Vagina (tissue), 2 donors: ENCODE results near the gene GPR158. TPM values are rescaled to one million over a fixed set of nuclear protein-coding genes. Genes with fewer than 3 reads are reported as not detected.

Source experiments
- DNase-seq, 2 donors: peaks; one replicate each; pipeline ENCODE4 v3.0.0-alpha.2; 2017; ENCODE audit errors: extremely low spot score in 2 of 2
- H3K27ac ChIP-seq: fragments of 200-600 bp; sonication (generic); one replicate; pipeline ENCODE4 v1.5.1; 2019
- H3K27me3 ChIP-seq: fragments of 200-600 bp; sonication (generic); one replicate; pipeline ENCODE4 v1.5.1; 2019
- H3K36me3 ChIP-seq, 2 donors: fragments of 200-600 bp; sonication (generic); one replicate each; pipeline ENCODE4 v1.5.1; 2017 to 2019
- H3K4me1 ChIP-seq: fragments of 200-600 bp; sonication (generic); one replicate; pipeline ENCODE4 v1.5.1; 2019
- H3K4me3 ChIP-seq, 2 donors: fragments of 200-600 bp; sonication (generic); 1 replicate in 1 of 2; 2 replicates in 1 of 2; pipeline ENCODE4 v1.5.1; 2016 to 2019
- H3K9me3 ChIP-seq: fragments of 200-600 bp; sonication (generic); one replicate; pipeline ENCODE4 v1.5.1; 2019
- POLR2A ChIP-seq, 2 donors: fragments of 450-650 bp; IDR thresholded peaks; one replicate each; pipeline ENCODE4 v1.6.1; 2017; ENCODE audit warnings: antibody characterized with exemption in 2 of 2, mild to moderate bottlenecking in 2 of 2, moderate library complexity in 2 of 2
- POLR2AphosphoS5 ChIP-seq, 2 donors: sonication (generic); formaldehyde crosslinking; IDR thresholded peaks; one replicate each; pipeline ENCODE4 v1.9.0; 2017; ENCODE audit warnings: antibody characterized with exemption in 2 of 2, mild to moderate bottlenecking in 2 of 2, low read depth in 1 of 2; ENCODE audit not compliant: insufficient read depth in 1 of 2
- intact Hi-C: fragments of 100-400 bp; cut with DNase I; formaldehyde crosslinking; loops from one replicate; pipeline ENCODE4 v1.15.1; 2023
- total RNA-seq: library from RNA; depleted of rRNA; stranded (reverse); fragments of >200 nt; gene quantifications from one replicate; pipeline ENCODE4 v1.2.3, GENCODE V29; 2016
- TF ChIP-seq, protein P1 (sequence below), 3 experiments: fragments of 450-650 bp in 2 of 3; fragments of 200-600 bp in 1 of 3; sonication (generic) in 1 of 3; IDR thresholded peaks; one replicate each; pipeline ENCODE4 v1.5.1; 2017 to 2019; ENCODE audit warnings: antibody characterized with exemption in 3 of 3, mild to moderate bottlenecking in 2 of 3, moderate library complexity in 2 of 3

GPR158 gene
- total RNA-seq, 1 donor from 2014 or later: 0.49 TPM

DNA sequence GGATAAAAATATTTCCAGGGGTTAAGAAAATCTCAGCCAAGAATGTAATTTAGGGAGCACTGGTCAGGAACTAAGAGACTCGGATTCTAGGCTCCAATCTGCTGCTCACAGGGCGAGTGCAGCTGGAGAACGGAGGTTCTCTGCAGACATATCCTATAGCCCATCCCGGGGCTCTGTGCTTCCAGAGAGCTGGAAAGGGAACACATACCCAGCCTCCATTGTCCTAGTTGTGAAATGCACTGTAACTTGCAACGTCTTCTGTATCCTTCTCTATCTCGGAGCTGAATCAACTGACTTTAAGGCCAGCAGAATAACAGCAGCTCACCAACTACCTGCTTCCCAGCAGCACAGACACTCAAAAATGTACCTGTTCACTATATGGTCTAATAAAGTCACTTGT lies 408.2 kb downstream of the GPR158 start:
- no peaks in the 10 kb centered on the region for H3K27me3 ChIP-seq
- TF ChIP-seq POLR2A (IDR thresholded peaks at IDR 0.05) (no peak), POLR2AphosphoS5 (IDR thresholded peaks at IDR 0.05; ENCODE audit: insufficient read depth in 1 of 2, low read depth in 1 of 2) (no peak)
- TF ChIP-seq, protein P1, sequence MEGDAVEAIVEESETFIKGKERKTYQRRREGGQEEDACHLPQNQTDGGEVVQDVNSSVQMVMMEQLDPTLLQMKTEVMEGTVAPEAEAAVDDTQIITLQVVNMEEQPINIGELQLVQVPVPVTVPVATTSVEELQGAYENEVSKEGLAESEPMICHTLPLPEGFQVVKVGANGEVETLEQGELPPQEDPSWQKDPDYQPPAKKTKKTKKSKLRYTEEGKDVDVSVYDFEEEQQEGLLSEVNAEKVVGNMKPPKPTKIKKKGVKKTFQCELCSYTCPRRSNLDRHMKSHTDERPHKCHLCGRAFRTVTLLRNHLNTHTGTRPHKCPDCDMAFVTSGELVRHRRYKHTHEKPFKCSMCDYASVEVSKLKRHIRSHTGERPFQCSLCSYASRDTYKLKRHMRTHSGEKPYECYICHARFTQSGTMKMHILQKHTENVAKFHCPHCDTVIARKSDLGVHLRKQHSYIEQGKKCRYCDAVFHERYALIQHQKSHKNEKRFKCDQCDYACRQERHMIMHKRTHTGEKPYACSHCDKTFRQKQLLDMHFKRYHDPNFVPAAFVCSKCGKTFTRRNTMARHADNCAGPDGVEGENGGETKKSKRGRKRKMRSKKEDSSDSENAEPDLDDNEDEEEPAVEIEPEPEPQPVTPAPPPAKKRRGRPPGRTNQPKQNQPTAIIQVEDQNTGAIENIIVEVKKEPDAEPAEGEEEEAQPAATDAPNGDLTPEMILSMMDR (IDR thresholded peaks at IDR 0.05): no peak
- no peaks in the 10 kb centered on the region for H3K4me1 ChIP-seq
- no peak overlapping the region for H3K4me3 ChIP-seq
- no peak for DNase-seq
- no peaks in the 10 kb centered on the region for H3K36me3 ChIP-seq
- H3K27ac ChIP-seq: no peak overlapping the region
- H3K9me3 ChIP-seq: no peaks in the 10 kb centered on the region
- intact Hi-C loops: no loop called here

DNA sequence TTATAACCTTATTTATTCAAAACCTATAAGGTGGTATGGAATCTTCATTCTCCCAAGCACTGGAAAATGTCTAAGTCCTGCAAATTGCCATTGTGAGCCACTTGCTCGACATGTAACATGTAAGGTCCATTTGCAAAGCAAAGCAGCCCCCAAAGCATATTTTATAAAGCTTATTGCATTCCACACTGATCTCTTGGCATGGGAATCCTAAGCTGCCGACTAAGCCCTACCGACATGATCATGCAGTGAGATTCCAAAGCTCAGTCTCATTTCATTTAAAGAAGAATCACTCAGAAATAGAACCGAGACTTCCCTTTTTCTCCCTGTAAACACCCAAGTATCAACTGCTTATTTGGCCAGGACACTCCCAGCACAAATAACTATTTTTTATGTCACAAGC lies 425.9 kb downstream of the GPR158 start:
- Histone ChIP-seq H3K9me3 (no peaks in the 10 kb centered on the region), H3K27me3 (no peaks in the 10 kb centered on the region), H3K4me1 (no peaks in the 10 kb centered on the region), H3K36me3 (no peaks in the 10 kb centered on the region), H3K4me3 (no peak overlapping the region), H3K27ac (no peak overlapping the region)
- TF ChIP-seq, protein P1 (IDR thresholded peaks at IDR 0.05): no peak
- TF ChIP-seq POLR2A (IDR thresholded peaks at IDR 0.05) (no peak), POLR2AphosphoS5 (IDR thresholded peaks at IDR 0.05; ENCODE audit: insufficient read depth in 1 of 2, low read depth in 1 of 2) (no peak)
- intact Hi-C loops: no loop called here
- DNase-seq: no peak

DNA sequence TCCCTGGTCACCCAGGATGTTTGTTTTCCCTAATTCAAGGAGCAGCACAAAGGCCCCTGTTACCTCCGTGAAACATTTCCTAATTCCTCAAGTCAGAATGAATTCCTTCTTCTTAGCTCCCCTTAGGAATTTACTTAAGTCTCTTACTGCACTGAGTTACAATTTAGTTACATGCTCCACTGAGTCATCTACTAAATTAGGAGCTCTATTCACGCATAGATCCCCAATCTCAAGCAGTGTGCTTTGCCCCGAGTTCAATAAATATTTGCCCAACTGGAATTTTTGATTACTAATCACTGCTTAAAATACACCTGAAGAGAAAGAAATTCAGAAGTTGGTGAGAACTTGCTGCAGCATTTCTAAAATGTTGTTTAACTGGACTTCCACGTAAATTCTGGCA lies 429.8 kb downstream of the GPR158 start:
- H3K36me3 ChIP-seq: no peaks in the 10 kb centered on the region
- no peaks in the 10 kb centered on the region for H3K4me1 ChIP-seq
- no peak for DNase-seq
- no peak overlapping the region for H3K4me3 ChIP-seq
- H3K9me3 ChIP-seq: no peaks in the 10 kb centered on the region
- TF ChIP-seq POLR2A (IDR thresholded peaks at IDR 0.05): no peak
- no peak for TF ChIP-seq POLR2AphosphoS5 (IDR thresholded peaks at IDR 0.05; ENCODE audit: insufficient read depth in 1 of 2, low read depth in 1 of 2)
- TF ChIP-seq, protein P1 (IDR thresholded peaks at IDR 0.05): no peak
- H3K27me3 ChIP-seq: no peaks in the 10 kb centered on the region
- intact Hi-C loops: no loop called here
- H3K27ac ChIP-seq: no peak overlapping the region

DNA sequence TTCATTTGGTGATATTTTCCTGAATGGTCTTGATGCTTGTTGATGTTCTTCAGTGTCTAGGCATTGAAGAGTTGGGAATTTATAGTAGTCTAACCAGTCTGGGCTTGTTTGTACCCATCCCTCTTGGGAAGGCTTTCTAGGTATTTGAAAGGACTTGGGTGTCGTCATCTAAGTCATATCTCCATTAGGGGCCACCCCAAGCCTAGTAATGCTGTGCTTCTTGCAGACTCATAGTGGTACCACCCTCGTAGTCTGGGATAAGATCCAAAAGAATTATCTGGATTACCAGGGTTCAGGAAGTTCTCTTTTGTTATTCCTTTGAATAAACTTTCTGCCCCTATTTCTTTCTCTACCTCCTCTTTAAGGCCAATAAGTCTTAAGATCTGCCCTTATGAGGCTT lies 439.9 kb downstream of the GPR158 start:
- Histone ChIP-seq H3K4me3 (no peak overlapping the region), H3K36me3 (no peaks in the 10 kb centered on the region), H3K4me1 (no peaks in the 10 kb centered on the region), H3K9me3 (no peaks in the 10 kb centered on the region), H3K27ac (no peak overlapping the region), H3K27me3 (no peaks in the 10 kb centered on the region)
- TF ChIP-seq POLR2A (IDR thresholded peaks at IDR 0.05): no peak
- DNase-seq: no peak
- intact Hi-C loops: no loop called here

DNA sequence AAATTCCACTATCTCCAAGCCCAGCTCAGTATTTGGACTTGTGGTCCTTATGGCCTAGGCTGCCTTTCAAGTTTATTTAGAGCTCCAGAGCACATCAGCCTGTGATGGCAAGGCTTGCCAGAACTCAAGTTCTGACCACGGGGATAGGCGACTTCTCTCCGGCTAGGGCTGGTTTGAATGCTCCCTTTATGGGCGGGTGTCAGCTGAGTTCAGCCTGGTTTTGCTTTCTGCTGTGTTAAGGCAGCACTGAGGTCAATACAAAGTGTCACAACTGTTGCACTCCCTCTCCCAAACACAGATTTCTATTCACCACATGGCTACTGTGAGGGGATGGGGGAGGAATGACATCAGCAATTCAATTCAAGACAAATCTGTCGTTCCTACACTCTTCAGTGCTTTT lies 441.1 kb downstream of the GPR158 start:
- no peaks in the 10 kb centered on the region for H3K4me1 ChIP-seq
- no peak overlapping the region for H3K4me3 ChIP-seq
- intact Hi-C loops: no loop called here
- no peaks in the 10 kb centered on the region for H3K9me3 ChIP-seq
- TF ChIP-seq POLR2AphosphoS5 (IDR thresholded peaks at IDR 0.05; ENCODE audit: insufficient read depth in 1 of 2, low read depth in 1 of 2) (no peak), POLR2A (IDR thresholded peaks at IDR 0.05) (no peak)
- TF ChIP-seq, protein P1 (IDR thresholded peaks at IDR 0.05): no peak
- H3K27me3 ChIP-seq: no peaks in the 10 kb centered on the region
- H3K36me3 ChIP-seq: no peaks in the 10 kb centered on the region
- no peak overlapping the region for H3K27ac ChIP-seq
- DNase-seq: no peak
